ENCODE results near the gene STRC.
"Not testable (repeated sequence)": the region's sequence is repeated elsewhere in the genome, so short reads cannot be mapped to it uniquely, and the experiment has no call there.

STRC gene

GRCh38 chr15:43618700-43619099 is at the start of gene STRC:
Gene STRC, minus strand, starts transcription at chr15:43618800. Its CDS starts 78 bp downstream, at chr15:43618722.
- not testable (repeated sequence) for H3K27ac ChIP-seq

DNA sequence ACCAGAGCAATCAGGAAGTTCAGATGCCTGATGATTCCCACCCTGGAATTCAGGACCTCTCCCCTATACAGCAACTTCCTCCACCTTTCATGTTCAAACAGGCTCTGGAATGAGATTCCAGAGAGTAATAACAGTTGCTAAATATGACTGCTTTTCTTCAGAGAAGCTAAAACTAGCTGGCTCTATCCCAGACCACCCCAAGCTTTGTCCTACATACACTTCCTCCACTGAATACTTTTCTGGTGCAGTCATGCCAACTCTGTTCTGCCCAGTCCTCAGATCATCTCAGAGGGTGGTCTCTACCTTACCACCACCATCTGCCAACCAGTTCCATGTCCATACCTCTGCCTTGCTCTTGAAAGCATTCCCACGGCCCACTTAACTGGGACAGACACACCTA is 47.6 kb upstream of the STRC start:
- H3K27ac ChIP-seq, result not testable (repeated sequence)

DNA sequence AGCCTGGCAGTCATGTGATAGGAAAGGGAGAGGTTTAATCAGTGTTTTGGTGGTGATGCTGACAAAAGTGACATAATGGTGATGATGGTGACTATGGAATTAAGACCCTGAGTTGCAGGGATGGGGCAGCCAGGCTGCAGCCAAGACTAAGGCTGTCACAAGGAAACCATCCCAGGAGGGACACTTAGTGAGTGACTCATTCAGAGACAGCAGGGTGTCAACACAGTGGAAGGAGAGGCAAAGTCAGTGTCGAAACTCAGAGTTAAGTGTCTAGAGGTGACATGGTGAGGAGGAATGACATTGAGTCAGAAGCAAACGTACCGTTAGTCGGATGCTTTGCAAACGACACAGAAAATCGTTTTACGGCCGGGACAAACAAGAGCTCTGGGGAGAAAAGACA is 44.7 kb upstream of the STRC start:
- not testable (repeated sequence) for H3K27ac ChIP-seq

- not testable (repeated sequence) for H3K27ac ChIP-seq
These were observed 43.7 kb upstream of the STRC start for GRCh38 chr15:43662293-43662692.

DNA sequence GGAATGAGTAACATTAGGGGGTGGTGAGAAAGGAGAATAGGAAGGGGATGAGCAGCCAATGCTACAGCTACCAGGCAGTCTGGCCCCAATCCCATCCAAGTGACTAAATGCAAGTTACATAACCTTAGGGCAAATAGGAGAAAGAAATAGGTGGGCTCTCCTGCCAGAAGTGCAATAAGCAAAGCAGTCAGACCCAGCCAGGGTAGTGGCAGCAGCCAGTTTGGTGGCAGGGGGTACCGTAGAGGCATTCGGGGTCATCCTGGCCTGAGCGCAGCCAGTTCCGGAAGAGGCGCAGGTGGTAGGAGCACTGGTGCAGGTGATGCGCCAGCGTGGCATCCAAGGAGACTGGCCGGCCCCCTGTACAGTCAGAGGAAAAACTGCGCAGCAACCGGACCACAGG is 41.1 kb upstream of the STRC start:
- H3K27ac ChIP-seq, result not testable (repeated sequence)

DNA sequence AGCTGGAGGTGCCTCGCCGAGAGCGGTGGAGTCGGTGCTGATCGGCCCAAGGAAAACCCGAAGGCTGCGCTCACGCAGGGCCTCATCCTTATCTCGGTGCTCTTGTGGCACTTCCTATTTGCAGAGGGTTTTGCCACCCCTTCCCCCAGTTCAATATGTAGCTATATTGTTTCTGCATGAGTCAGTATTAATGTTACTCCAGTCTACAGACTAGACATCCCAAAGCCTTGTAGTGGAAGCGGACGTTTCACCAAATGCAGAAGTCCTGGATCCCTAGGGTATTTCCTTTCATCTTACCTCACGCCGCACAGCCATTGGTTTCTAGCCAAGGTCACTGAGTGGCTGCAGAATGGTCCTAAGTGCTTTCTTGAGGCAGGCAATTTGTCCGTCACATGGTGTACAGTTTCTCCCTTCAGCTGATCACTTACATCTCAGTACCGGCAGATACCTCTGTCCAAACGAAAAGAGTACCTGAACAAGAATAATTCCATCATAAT is 30.9 kb upstream of the STRC start:
- not testable (repeated sequence) for H3K27ac ChIP-seq

- TF ChIP-seq ZFX (IDR thresholded peaks at IDR 0.05) (no peak), CTCF (conservative IDR thresholded peaks at IDR 0.05) (no peak)
- H3K27ac ChIP-seq, result no peak within 1 kb of the TSS
These were observed 30.2 kb upstream of the STRC start, which contains the start of gene CATSPER2 for GRCh38 chr15:43648649-43649429. Gene CATSPER2, minus strand, starts transcription at chr15:43648844. Its CDS starts 783 bp downstream, at chr15:43648061.

DNA sequence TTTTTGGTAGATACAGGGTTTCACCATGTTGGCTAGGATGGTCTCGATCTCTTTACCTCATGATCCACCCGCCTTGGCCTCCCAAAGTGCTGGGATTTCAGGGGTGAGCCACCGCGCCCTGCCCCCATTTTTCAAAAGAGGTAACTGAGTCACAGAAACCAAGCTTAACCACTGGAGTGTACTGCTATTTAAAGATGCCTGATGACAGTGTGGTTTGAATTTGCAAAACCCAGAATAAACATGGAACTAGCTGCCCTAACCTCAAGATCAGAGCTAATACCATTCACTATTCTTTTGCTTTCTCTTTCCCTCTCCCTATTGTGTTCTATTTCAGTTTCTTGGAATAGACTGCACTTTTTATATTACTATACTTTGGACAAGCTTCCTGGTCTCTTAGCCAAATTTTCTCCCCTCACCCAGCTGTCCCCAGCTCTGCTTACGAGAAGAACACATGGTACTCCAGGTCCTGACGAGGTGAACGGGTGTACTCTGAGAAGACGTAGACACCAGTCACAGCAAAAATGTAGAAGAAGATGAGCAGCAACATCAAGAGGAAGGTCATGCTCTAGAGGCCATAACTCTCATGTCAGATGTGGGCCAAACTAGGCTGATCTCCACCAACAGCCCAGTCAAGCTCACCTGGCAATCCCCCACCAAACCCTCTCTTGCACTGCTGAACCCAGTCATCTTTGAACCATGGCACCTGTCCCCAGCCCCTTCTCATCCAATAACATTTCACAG is 20.0 kb upstream of the STRC start:
- not testable (repeated sequence) for H3K27ac ChIP-seq

DNA sequence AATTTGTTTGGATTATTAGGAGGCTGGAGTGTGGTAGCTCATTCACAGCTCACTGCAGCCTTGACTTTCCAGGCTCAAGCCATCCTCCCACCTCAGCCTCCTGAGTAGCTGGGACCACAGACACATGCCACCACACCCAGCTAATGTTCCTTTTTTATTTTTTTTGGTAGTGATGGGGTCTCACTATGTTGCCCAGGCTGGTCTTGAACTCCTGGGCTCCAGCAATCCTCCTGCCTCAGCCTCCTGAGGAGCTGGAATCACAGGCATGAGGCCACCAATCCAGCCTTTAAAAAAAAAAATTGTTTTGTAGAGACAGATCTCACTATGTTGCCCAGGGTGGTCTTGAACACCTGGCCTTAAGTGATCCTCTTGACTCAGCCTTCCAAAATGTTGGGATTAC is 8.3 kb upstream of the STRC start:
- not testable (repeated sequence) for H3K27ac ChIP-seq

- TF ChIP-seq ZFX (IDR thresholded peaks at IDR 0.05) (no peak), CTCF (conservative IDR thresholded peaks at IDR 0.05) (no peak)
- no peak overlapping the region for H3K27ac ChIP-seq
These were observed 6.5 kb upstream of the STRC start for GRCh38 chr15:43625106-43625505.

- not testable (repeated sequence) for H3K27ac ChIP-seq
These were observed 3.6 kb upstream of the STRC start for GRCh38 chr15:43622068-43622799.

- H3K27ac ChIP-seq, result not testable (repeated sequence)
These were observed 850 bp downstream of the STRC start for GRCh38 chr15:43617750-43618149.

GRCh38 chr15:43602233-43602632 is 16.4 kb downstream of the STRC start:
- not testable (repeated sequence) for H3K27ac ChIP-seq

DNA sequence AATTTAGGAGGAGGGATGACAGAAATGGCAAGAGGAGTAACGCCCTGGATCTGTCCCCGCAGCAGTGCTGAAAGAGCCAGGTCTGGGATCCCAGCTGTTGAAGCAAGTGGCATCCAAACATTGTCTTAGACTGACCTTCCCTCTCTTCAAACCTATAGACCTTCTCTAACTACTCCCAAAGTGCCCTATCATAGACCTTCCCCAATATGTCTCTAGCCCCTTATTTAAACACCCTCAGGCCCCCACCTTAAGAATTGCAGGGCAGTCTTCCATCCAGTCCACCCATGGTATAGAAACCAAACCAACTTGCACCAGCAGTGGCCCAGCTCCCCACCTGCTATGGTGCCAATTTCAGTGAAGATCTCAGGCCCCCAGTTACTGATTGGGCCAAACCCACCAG is 18.4 kb downstream of the STRC start:
- not testable (repeated sequence) for H3K27ac ChIP-seq

GRCh38 chr15:43599131-43599530 is 19.5 kb downstream of the STRC start:
- H3K27ac ChIP-seq, result not testable (repeated sequence)

GRCh38 chr15:43593328-43594190 is 25.0 kb downstream of the STRC start, which contains the start of gene CKMT1B:
Gene CKMT1B, plus strand, starts transcription at chr15:43594027. Its CDS starts 192 bp downstream, at chr15:43594219.
- H3K27ac ChIP-seq, result not testable (repeated sequence)

GRCh38 chr15:43592841-43593240 is 25.8 kb downstream of the STRC start:
- not testable (repeated sequence) for H3K27ac ChIP-seq
